ENCODE data around the gene DOCK9. TPM values are rescaled to one million over a fixed set of nuclear protein-coding genes. Genes with fewer than 3 reads are reported as not detected.

The DOCK9 gene
- total and polyA plus RNA-seq, 4 donors: 48.8 to 193 (median 133) TPM

DNA sequence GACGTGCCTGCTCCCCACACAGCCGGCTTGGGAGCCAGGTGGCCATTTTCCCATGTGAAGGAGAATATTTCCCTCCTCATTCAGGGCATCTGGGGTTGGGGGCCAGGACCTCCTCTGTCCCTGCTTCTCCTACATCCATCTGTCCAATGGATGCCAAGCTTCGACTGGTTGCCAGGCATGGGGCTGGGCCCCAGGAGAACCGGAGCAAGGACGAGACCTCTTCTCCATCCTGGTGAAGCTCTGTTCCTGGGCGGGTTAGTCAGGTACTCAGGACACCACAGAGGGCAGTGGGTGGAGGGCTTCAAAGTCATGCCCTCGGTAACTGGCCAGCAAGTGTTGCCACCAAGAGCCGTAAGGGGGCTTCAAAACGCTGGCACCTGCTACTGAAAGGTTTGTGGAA lies 203.1 kb downstream of the DOCK9 start:
- no peak for DNase-seq
- 95 to 96% methylated on average over 9 of the region's 9 CpGs for WGBS, 2 donors
- Histone ChIP-seq H3K9ac (ENCODE audit: insufficient read depth in 1 of 2, low read length in 2 of 2) (no peak overlapping the region), H3K4me1 (ENCODE audit: control insufficient read depth in 5 of 5, insufficient read depth in 5 of 5, low read length in 5 of 5) (no peaks in the 10 kb centered on the region), H3K4me3 (no peak overlapping the region), H3K27ac (ENCODE audit: low read depth in 1 of 2, low read length in 1 of 2) (no peak overlapping the region), H3K36me3 (ENCODE audit: control insufficient read depth in 4 of 4, insufficient read depth in 4 of 4, low read length in 4 of 4) (no peaks in the 10 kb centered on the region), H3K9me3 (ENCODE audit: control insufficient read depth in 4 of 4, insufficient read depth in 3 of 4, low read length in 3 of 4) (no peaks in the 10 kb centered on the region), H3K27me3 (ENCODE audit: control insufficient read depth in 3 of 3, insufficient read depth in 3 of 3, low read length in 2 of 3) (no peaks in the 10 kb centered on the region)
- ATAC-seq (ENCODE audit: insufficient read depth, low FRiP score): no peak
- TF ChIP-seq, protein P1, sequence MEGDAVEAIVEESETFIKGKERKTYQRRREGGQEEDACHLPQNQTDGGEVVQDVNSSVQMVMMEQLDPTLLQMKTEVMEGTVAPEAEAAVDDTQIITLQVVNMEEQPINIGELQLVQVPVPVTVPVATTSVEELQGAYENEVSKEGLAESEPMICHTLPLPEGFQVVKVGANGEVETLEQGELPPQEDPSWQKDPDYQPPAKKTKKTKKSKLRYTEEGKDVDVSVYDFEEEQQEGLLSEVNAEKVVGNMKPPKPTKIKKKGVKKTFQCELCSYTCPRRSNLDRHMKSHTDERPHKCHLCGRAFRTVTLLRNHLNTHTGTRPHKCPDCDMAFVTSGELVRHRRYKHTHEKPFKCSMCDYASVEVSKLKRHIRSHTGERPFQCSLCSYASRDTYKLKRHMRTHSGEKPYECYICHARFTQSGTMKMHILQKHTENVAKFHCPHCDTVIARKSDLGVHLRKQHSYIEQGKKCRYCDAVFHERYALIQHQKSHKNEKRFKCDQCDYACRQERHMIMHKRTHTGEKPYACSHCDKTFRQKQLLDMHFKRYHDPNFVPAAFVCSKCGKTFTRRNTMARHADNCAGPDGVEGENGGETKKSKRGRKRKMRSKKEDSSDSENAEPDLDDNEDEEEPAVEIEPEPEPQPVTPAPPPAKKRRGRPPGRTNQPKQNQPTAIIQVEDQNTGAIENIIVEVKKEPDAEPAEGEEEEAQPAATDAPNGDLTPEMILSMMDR (IDR thresholded peaks at IDR 0.05; ENCODE audit: control extremely low read depth, extremely low read depth): no peak

- no peak overlapping the region for H3K9ac ChIP-seq (ENCODE audit: insufficient read depth in 1 of 2, low read length in 2 of 2)
- TF ChIP-seq, protein P1 (IDR thresholded peaks at IDR 0.05; ENCODE audit: control extremely low read depth, extremely low read depth): no peak
- no peaks in the 10 kb centered on the region for H3K9me3 ChIP-seq (ENCODE audit: control insufficient read depth in 4 of 4, insufficient read depth in 3 of 4, low read length in 3 of 4)
- 89 to 93% methylated on average over 20 of the region's 20 CpGs for WGBS, 2 donors
- DNase-seq: no peak
- no peak for ATAC-seq (ENCODE audit: insufficient read depth, low FRiP score)
- H3K4me3 ChIP-seq: no peak overlapping the region
- H3K4me1 ChIP-seq (ENCODE audit: control insufficient read depth in 5 of 5, insufficient read depth in 5 of 5, low read length in 5 of 5): no peaks in the 10 kb centered on the region
- H3K36me3 ChIP-seq (ENCODE audit: control insufficient read depth in 4 of 4, insufficient read depth in 4 of 4, low read length in 4 of 4): no peaks in the 10 kb centered on the region
- H3K27me3 ChIP-seq (ENCODE audit: control insufficient read depth in 3 of 3, insufficient read depth in 3 of 3, low read length in 2 of 3): no peaks in the 10 kb centered on the region
- no peak overlapping the region for H3K27ac ChIP-seq (ENCODE audit: low read depth in 1 of 2, low read length in 1 of 2)
These were observed 203.9 kb downstream of the DOCK9 start for GRCh38 chr13:98773921-98774320.

- Histone ChIP-seq H3K27ac (ENCODE audit: low read depth in 1 of 2, low read length in 1 of 2) (no peak overlapping the region), H3K9ac (ENCODE audit: insufficient read depth in 1 of 2, low read length in 2 of 2) (no peak overlapping the region), H3K9me3 (ENCODE audit: control insufficient read depth in 4 of 4, insufficient read depth in 3 of 4, low read length in 3 of 4) (no peaks in the 10 kb centered on the region), H3K27me3 (ENCODE audit: control insufficient read depth in 3 of 3, insufficient read depth in 3 of 3, low read length in 2 of 3) (no peaks in the 10 kb centered on the region), H3K4me3 (no peak overlapping the region), H3K4me1 (ENCODE audit: control insufficient read depth in 5 of 5, insufficient read depth in 5 of 5, low read length in 5 of 5) (no peaks in the 10 kb centered on the region), H3K36me3 (ENCODE audit: control insufficient read depth in 4 of 4, insufficient read depth in 4 of 4, low read length in 4 of 4) (no peaks in the 10 kb centered on the region)
- WGBS, 2 donors: 79 to 82% methylated on average over 12 of the region's 12 CpGs
- TF ChIP-seq, protein P1 (IDR thresholded peaks at IDR 0.05; ENCODE audit: control extremely low read depth, extremely low read depth): no peak
- no peak for DNase-seq
- no peak for ATAC-seq (ENCODE audit: insufficient read depth, low FRiP score)
These were observed 204.9 kb downstream of the DOCK9 start for GRCh38 chr13:98772794-98773452.

Measured in lung (tissue), 12 donors.